MM.1S (cell line): Measurements from ENCODE around the gene EMC7.

Experiments used
- CTCF ChIP-seq: fragments of 300-600 bp; sonication (generic); IDR thresholded peaks from 2 replicates; pipeline ENCODE4 v1.5.1; 2016; ENCODE audit warnings: antibody characterized with exemption, low read length, mixed read lengths
- EZH2 ChIP-seq: fragments of 300-600 bp; sonication (generic); optimal IDR thresholded peaks from 2 replicates; pipeline ENCODE3; 2017; ENCODE audit warnings: low read depth, mild to moderate bottlenecking, antibody characterized with exemption, low read length, mixed read lengths

- TF ChIP-seq EZH2 (no peak), CTCF (no peak)
Measured at GRCh38 chr15:34107315-34107714, 5.7 kb upstream of the EMC7 start.
